ENCODE results near the gene PLEKHM3.

GRCh38 chr2:207970147-207970825, 55.0 kb downstream of the PLEKHM3 start:
- TF ChIP-seq CTCF (IDR thresholded peaks at IDR 0.05): no peak
- TF ChIP-seq POLR2A (IDR thresholded peaks at IDR 0.05): no peak

All from right lobe of liver (tissue), 4 donors.